Progenitor cell of endocrine pancreas (in vitro differentiated cells): ENCODE results near the gene AK5. TPM values are rescaled to one million over a fixed set of nuclear protein-coding genes. Genes with fewer than 3 reads are reported as not detected.

Experiments used
- DNase-seq: peaks from one replicate; pipeline ENCODE4 v3.0.0; 2021; ENCODE audit warnings: low spot score; ENCODE audit not compliant: unreplicated experiment
- H3K27ac Mint-ChIP-seq: 2 replicates; pipeline ENCODE4 v1.8.0; 2021; ENCODE audit warnings: mild to moderate bottlenecking, moderate library complexity, mixed read lengths
- H3K27me3 Mint-ChIP-seq: 2 replicates; pipeline ENCODE4 v1.8.0; 2021; ENCODE audit warnings: mixed read lengths
- H3K36me3 Mint-ChIP-seq: 2 replicates; pipeline ENCODE4 v1.8.0; 2022; ENCODE audit warnings: mixed read lengths; ENCODE audit not compliant: insufficient read depth
- H3K4me1 Mint-ChIP-seq: 2 replicates; pipeline ENCODE4 v1.8.0; 2021; ENCODE audit warnings: low read depth, mixed read lengths
- H3K4me3 Mint-ChIP-seq: 2 replicates; pipeline ENCODE4 v1.8.0; 2021; ENCODE audit warnings: low read depth, mild to moderate bottlenecking, moderate library complexity, mixed read lengths
- H3K9me3 Mint-ChIP-seq: 2 replicates; pipeline ENCODE4 v1.8.0; 2021; ENCODE audit warnings: low read depth, mixed read lengths
- total RNA-seq: library from RNA; stranded (reverse); gene quantifications from 2 replicates; pipeline ENCODE4 v1.2.1, GENCODE V29; 2021
- TF ChIP-seq, protein P1 (sequence below): fragments of 200-600 bp; sonication (generic); IDR thresholded peaks from one replicate; pipeline ENCODE4 v1.5.0; 2021; ENCODE audit warnings: antibody characterized with exemption, mild to moderate bottlenecking; ENCODE audit not compliant: unreplicated experiment

The AK5 gene
- total RNA-seq, 1 donor from 2014 or later, result 4.0 TPM

DNA sequence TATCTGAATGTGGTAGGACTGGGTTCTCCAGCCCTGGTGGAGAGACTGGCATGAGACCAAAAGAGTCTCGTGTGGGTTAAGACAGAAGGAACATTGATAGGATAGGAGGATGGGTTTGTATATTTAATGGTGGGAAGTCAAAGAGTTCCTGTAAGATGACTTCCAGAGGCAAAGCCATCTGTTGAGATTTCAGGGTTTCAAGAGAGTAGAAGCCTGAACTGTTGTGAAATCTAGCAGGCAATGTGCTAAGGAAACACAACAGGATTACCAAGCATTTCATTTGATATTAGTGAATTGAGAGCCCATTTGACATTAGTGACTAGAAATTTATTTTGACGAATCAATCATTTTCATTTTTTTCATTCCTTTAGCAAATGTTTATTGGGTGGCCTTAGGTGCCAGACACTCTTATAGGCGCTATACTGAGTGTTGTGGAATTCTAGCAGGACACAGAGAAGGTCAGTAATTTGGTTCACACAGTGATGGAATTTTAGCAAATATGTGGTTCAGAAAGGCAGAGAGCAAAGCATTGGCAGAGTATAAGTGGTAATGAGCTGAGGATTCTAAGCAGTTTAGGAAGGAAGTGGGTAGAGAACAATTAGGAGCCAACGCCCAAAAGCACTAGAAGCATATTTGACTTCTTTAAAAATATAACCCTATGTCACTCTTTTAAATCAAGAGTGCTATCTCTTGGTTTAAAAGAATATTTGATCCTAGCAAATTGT lies 149.3 kb downstream of the AK5 start:
- no peak for DNase-seq
- Mint-ChIP-seq H3K4me1 (no peaks in the 10 kb centered on the region), H3K27me3 (no peaks in the 10 kb centered on the region), H3K9me3 (peaks cover 2% of the 10 kb centered on the region), H3K27ac (no peak overlapping the region), H3K36me3 (no peaks in the 10 kb centered on the region), H3K4me3 (no peak overlapping the region)
- TF ChIP-seq, protein P1, sequence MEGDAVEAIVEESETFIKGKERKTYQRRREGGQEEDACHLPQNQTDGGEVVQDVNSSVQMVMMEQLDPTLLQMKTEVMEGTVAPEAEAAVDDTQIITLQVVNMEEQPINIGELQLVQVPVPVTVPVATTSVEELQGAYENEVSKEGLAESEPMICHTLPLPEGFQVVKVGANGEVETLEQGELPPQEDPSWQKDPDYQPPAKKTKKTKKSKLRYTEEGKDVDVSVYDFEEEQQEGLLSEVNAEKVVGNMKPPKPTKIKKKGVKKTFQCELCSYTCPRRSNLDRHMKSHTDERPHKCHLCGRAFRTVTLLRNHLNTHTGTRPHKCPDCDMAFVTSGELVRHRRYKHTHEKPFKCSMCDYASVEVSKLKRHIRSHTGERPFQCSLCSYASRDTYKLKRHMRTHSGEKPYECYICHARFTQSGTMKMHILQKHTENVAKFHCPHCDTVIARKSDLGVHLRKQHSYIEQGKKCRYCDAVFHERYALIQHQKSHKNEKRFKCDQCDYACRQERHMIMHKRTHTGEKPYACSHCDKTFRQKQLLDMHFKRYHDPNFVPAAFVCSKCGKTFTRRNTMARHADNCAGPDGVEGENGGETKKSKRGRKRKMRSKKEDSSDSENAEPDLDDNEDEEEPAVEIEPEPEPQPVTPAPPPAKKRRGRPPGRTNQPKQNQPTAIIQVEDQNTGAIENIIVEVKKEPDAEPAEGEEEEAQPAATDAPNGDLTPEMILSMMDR, result no peak

DNA sequence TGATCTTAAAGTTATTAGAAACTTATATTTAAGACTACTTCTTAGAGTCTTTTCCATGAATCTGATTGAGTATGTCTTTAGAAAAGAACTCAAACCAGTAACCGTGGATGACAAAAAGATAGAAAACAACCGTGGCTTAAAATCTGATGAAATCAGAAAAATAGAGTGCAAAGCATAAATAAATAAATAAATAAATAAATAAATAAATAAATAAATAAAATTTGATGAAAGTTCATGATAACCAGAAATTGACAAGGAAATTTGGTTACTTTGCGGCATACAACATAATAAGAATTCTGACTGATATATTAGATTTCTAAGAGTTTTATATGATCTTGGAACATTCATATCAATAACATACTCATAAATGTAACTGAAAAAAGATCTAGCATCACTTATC lies 152.1 kb downstream of the AK5 start:
- TF ChIP-seq, protein P1, result no peak
- Mint-ChIP-seq H3K4me1 (peaks cover 1% of the 10 kb centered on the region), H3K36me3 (no peaks in the 10 kb centered on the region), H3K27me3 (no peaks in the 10 kb centered on the region), H3K27ac (no peak overlapping the region), H3K9me3 (peaks cover 3% of the 10 kb centered on the region), H3K4me3 (no peak overlapping the region)
- DNase-seq, result no peak

DNA sequence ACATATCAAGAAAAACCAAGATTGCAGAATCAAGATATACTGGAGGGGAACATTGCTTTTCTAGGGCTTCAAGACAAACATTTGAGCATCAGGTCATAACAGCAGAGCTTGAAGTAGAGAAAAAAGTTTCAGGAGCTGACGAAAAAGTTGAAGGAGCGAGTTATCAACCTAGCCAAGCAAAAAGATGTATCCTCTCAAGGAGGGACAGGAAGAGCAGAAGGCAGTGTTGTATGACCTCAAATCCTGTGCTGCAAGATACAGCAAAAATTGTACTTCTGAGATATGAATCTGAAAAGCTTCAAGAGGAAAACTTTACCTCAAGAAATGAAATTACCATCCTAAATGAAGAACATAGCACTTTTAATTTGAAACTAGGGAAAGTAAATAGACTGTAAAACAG lies 153.1 kb downstream of the AK5 start:
- peaks cover 1% of the 10 kb centered on the region for H3K4me1 Mint-ChIP-seq
- H3K27ac Mint-ChIP-seq, result no peak overlapping the region
- H3K36me3 Mint-ChIP-seq, result no peaks in the 10 kb centered on the region
- no peaks in the 10 kb centered on the region for H3K27me3 Mint-ChIP-seq
- no peak overlapping the region for H3K4me3 Mint-ChIP-seq
- no peak for DNase-seq
- TF ChIP-seq, protein P1, result no peak
- H3K9me3 Mint-ChIP-seq, result peaks cover 10% of the 10 kb centered on the region

DNA sequence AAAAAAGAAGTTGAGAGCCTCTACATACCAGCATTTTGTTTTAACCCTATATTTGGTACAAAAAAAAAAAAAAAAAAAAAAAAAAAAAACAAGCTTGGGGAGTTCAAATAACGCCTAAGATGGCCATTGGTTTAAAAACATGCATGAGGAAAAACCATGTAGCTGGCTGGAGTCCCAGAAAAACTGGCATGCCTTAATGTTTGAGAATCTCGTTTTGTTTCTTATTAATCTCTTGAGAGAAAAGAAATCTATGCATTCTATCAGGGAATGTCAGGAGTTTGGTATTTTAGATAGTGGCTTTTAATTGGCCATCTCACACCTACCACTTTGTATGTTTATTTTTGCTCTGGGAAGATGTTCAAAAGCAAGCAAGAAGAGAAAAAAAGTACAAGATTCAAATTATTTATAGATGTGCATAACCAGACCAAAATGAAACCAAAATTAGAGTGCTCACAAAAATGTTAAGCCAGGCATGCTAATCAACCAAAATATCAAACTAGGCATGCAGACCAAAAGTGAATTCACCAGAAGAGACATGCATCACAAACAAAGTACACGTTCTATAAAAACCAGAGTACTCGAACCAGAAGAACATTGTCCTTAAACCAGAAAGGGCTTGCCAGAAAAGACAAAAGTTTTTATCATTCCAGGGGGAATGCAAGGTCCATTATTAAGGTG lies 156.6 kb downstream of the AK5 start:
- H3K27me3 Mint-ChIP-seq, result no peaks in the 10 kb centered on the region

DNA sequence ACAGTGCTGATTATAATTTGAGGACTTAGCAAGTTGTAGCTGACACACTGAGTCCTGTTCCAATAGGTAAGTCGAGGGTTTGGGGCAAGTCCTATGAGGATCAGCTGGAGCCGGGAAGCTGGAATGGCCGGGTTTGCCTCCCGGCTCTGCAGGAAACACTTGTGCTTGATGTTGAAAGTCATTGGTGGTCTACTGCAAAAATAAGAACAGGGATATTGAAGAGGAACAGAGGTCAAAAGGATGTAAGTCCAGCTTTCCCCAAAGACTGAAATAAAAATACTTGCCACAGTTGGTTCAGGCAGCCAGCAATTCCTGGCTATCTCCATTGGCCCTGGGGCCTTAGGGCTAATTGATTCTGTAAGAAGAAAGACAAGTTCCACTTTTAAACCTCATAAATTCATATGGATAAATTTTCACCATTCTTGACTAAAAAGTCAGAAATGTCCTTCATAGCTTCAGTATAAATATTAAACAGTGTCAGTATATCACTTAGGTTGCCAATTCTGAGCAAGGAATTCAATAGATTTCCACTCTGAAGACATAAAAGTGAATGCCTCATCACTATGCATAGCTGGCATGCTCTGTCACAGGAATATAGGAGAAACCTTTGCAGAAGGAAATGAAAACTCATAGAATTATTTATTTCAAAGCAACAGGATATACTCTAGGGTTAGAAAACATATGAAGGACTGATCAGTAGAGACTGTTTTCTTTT lies 165.2 kb downstream of the AK5 start:
- peaks cover 8% of the 10 kb centered on the region for H3K9me3 Mint-ChIP-seq
- peaks cover 1% of the 10 kb centered on the region for H3K36me3 Mint-ChIP-seq
- no peak for DNase-seq
- TF ChIP-seq, protein P1, result no peak
- peaks cover 6% of the 10 kb centered on the region for H3K4me1 Mint-ChIP-seq
- H3K4me3 Mint-ChIP-seq, result no peak overlapping the region
- H3K27ac Mint-ChIP-seq, result no peak overlapping the region
- no peaks in the 10 kb centered on the region for H3K27me3 Mint-ChIP-seq

More for the DNA sequence above, 156.6 kb downstream of the AK5 start:
- H3K36me3 Mint-ChIP-seq, result peaks cover 1% of the 10 kb centered on the region
- H3K9me3 Mint-ChIP-seq, result peaks cover 16% of the 10 kb centered on the region
- H3K4me3 Mint-ChIP-seq, result no peak overlapping the region
- TF ChIP-seq, protein P1, result no peak
- peaks cover 1% of the 10 kb centered on the region for H3K4me1 Mint-ChIP-seq
- no peak overlapping the region for H3K27ac Mint-ChIP-seq
- DNase-seq, result no peak
